Right lung (tissue), 10 donors: ENCODE data around the gene CDK1. TPM values are rescaled to one million over a fixed set of nuclear protein-coding genes. Genes with fewer than 3 reads are reported as not detected.

Experiments used
- DNase-seq, 2 donors: peaks; one replicate each; pipeline ENCODE4 v3.0.0-alpha.2; 2013
- long read RNA-seq, 8 donors: transcript quantifications; one replicate each; lab custom pipeline, GENCODE V29; 2026
- polyA plus RNA-seq, 5 donors: library from polyadenylated mRNA; unstranded; fragments of 120-200 nt; gene quantifications; one replicate each; pipeline versions ENCODE4 v1.2.1 to v1.2.3, GENCODE V29; 2013; ENCODE audit warnings: inconsistent platforms in 1 of 5, low replicate concordance in 1 of 5; ENCODE audit not compliant: insufficient read length in 5 of 5, insufficient read depth in 1 of 5

Gene CDK1
- 100 to 1,000 TPM in 2 of 5 donors, 10 to 100 TPM in 3; 55.7 to 180 (median 98.7) TPM for polyA plus RNA-seq
- long read RNA-seq, donor 1, transcript CDK1-203 (8 exons, 1,913 nt) = major isoform, 31 of 81 reads
- long read RNA-seq, donor 1, partial matches to known transcripts = 42 of 81 reads
- long read RNA-seq, donor 1, other reads (novel, unspliced or antisense) = 8 of 81 reads
- long read RNA-seq, donor 2, transcript CDK1-203 (8 exons, 1,913 nt) = major isoform, 27 of 94 reads
- long read RNA-seq, donor 2, partial matches to known transcripts = 55 of 94 reads
- long read RNA-seq, donor 2, other reads (novel, unspliced or antisense) = 11 of 94 reads
- long read RNA-seq, donor 3, transcript CDK1-203 (8 exons, 1,913 nt) = major isoform, 30 of 62 reads
- long read RNA-seq, donor 3, partial matches to known transcripts = 26 of 62 reads
- long read RNA-seq, donor 3, other reads (novel, unspliced or antisense) = 6 of 62 reads
- long read RNA-seq, donor 4, transcript CDK1-203 (8 exons, 1,913 nt) = major isoform, 11 of 34 reads
- long read RNA-seq, donor 4, partial matches to known transcripts = 23 of 34 reads
- long read RNA-seq, donor 4, other reads (novel, unspliced or antisense) = 0 of 34 reads
- long read RNA-seq, donor 5, transcript CDK1-203 (8 exons, 1,913 nt) = major isoform, 54 of 174 reads
- long read RNA-seq, donor 5, partial matches to known transcripts = 111 of 174 reads
- long read RNA-seq, donor 5, other reads (novel, unspliced or antisense) = 7 of 174 reads
- long read RNA-seq, donor 6, transcript CDK1-203 (8 exons, 1,913 nt) = major isoform, 24 of 73 reads
- long read RNA-seq, donor 6, partial matches to known transcripts = 37 of 73 reads
- long read RNA-seq, donor 6, other reads (novel, unspliced or antisense) = 12 of 73 reads
- long read RNA-seq, donor 7, transcript CDK1-203 (8 exons, 1,913 nt) = major isoform, 12 of 56 reads
- long read RNA-seq, donor 7, partial matches to known transcripts = 44 of 56 reads
- long read RNA-seq, donor 7, other reads (novel, unspliced or antisense) = 0 of 56 reads
- long read RNA-seq, donor 8, transcript CDK1-203 (8 exons, 1,913 nt) = major isoform, 11 of 23 reads
- long read RNA-seq, donor 8, partial matches to known transcripts = 12 of 23 reads
- long read RNA-seq, donor 8, other reads (novel, unspliced or antisense) = 0 of 23 reads

DNA sequence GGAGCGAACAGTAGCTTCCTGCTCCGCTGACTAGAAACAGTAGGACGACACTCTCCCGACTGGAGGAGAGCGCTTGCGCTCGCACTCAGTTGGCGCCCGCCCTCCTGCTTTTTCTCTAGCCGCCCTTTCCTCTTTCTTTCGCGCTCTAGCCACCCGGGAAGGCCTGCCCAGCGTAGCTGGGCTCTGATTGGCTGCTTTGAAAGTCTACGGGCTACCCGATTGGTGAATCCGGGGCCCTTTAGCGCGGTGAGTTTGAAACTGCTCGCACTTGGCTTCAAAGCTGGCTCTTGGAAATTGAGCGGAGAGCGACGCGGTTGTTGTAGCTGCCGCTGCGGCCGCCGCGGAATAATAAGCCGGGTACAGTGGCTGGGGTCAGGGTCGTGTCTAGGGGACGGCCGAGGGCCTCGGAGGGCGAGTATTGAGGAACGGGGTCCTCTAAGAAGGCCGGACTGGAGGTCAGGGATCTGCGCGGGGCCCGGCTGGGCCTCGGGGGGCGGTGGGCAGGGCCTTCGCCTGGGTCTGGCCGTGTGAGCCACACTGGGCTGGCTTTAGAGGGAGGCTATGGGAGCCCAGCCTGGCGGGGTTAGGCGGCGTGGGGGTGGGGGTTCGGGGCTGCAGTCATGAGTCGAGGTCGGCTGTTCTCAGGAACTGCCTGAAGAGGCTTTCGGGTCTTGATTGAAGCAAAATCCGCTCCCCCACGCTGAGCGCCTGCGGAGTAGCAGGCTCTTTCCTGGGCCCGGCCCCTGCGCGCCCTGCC lies at the start of gene CDK1:
Gene CDK1 (plus strand): TSS at position 265 of the 757 bp plus-strand sequence. CDS start 1,688 bp downstream, outside the sequence.
- peak; percentile 98 to 99 for DNase-seq

DNA sequence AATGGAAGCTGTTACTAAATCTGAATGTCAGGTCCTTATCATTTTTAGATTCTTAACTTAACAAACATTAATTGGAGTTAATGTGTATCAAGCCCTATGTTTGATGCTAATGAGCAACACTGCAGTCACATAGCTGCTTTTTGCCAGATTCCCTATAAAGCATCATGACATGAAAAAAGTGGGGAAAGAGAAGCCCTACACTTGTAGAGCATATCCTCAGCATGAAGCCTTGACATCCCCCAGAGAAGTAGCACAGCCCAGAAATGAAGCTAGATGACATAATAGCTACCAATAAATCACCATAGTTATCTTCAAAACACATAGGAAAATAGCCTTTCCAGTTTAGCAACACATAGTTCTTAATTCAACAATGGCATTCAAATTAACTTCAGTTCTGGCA lies 49.2 kb upstream of the CDK1 start:
- no peak for DNase-seq

DNA sequence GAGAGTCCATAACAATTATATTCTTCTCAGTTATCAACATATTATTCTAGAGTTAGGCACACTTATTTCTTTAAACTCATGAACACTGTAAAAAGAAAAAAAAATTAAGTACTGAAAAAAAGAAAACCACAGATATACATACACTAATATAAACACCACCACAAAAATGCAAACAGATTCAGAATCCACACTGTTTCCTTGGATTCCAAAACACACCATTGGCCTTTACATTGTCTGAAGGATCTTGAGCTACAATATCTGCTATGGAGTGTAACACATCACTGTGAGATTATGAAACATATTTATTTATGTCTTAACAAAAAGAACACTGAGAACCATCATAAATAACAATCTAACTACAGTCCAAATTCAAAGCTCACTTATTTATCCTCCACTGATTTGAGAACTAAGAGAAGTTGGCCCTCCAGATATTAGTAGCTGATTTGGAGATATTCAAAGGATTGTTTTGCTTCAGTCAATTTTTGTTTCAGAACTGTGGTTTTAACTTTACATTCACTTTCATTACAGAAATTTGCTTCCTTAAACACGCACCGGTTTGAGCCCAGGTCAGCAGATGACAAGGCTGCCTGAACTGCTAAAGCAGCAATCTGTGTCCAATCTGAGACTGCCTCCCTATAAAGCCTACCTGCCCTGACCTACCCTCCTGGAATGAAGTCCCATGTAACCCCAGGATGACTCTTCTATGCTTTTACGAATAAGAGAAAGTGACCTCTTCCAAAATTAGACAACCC lies 47.0 kb upstream of the CDK1 start:
- DNase-seq = no peak

DNA sequence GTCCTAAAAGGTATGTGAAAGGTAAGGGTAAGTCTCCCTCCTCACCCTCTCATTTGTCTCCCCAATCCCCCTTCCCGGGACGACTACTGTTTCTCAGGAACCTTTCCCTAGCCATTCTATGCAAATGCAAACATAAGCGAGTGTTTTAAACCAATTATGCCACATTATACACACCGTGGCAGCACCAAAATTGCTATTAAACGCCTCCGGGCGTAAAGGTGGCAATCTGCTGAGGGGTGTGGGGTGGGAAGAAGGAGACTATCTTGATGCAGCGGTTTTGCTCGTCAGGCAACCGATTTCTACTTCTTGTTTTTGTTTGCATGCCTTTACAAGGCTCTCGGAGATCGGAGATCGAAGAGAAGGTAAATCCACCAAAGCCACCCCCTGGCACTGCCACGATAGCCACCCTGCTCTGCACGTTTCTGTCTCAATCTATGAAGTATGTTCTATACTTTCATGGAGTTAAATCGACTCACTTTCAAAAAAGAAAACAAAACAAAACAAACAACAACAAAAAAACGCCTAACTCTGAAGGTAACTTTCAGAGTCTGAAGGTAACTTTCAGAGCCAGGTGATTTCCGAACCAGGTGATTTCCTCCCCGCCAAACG lies 46.0 kb upstream of the CDK1 start:
- DNase-seq = peak in 1 of 2 donors; percentile 20

DNA sequence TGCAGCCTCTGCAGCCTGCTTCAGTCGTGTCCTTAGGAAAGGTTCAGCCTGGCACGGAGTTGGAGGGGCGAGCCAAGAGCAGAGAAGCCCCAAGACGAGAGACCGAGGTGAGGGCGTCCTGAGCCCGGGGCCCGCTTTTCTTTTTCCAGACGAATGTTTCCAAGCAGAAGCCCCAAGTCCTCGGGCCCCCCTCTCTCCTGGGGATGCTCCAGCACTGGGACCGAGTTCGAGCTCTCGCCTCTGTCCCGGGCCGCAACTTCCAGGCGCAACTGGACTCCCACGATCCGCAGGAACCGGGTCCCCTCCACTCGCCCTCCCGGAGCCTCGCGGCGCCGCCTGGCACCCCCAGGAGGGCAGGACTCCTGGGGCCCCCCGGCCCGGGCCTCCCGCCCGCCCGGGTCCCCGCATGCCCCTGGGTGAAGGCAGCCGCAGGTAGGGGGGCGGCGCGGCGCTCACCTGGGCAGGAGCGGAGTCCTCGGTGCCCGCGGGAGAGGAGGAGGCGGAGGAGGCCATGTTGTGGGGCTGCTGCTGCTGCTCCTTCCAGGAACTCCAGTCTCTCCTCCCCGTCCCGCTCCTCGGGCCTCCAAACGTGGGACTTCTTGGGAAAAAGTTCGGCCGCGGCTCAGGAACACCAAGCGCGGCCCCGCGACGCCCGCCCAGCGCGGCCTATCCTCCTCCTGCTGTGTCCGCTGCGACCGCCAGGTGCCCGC lies 45.3 kb upstream of the CDK1 start:
- peak; percentile 44 to 57 for DNase-seq

DNA sequence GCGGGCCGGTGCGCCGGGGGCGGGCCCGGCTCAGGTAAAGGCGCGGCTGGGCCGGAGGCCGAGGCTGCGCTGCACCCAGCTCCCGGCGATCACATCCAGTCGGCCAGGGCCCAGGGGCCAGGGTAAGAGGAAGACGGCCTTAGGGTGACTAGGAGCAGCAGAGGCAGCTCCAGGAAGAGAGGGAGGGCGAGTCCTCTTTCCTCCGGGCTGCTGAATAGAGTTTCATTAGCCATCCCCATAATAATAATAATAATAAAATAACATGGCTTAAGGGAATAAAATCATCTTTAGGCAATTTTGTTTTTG lies 44.8 kb upstream of the CDK1 start:
- no peak for DNase-seq

GRCh38 chr10:60733826-60734225 lies 44.5 kb upstream of the CDK1 start:
- DNase-seq = no peak

DNA sequence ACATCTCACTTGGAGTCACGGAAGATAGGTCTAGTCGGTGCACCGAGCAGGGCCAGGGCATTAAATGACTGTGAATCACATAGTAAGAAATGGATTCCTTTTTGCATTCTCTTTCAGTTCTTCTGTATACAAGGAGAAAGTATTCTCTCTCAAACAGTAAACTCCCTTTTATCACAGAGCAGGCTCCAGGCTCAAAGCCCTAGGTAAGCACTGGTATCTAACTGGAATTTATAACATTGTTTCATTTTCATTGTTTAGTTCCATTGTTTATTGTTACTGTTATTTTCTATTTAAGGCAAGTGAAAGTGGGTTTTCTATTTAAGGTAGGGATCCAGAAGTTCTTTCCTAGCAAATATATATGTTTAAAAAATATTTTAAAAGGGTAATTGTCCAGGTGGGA lies 44.1 kb upstream of the CDK1 start:
- no peak for DNase-seq

DNA sequence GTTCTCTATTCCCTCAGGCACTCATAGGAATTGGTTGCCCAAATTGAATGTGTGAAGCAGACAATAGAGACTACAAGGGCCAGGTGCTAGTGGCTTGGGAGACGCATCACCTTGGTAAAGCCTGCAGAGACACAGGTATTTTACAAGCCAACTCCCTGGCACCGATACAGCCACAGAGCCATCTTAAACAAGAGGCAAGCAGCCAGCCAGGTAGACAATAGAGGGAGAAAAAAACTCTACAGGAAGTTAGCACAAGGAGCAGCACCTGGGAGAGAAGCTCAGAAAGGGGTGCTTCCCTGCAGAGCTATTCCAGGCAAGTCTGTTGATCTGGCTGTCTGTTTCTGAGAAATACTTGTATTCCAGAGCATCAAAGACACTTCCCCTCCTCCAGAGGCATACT lies 43.0 kb upstream of the CDK1 start:
- no peak for DNase-seq

GRCh38 chr10:60737242-60737641 lies 41.0 kb upstream of the CDK1 start:
- no peak for DNase-seq

- no peak for DNase-seq
Measured at GRCh38 chr10:60739558-60739957, 38.7 kb upstream of the CDK1 start.

- no peak for DNase-seq
Measured at GRCh38 chr10:60742512-60742911, 35.8 kb upstream of the CDK1 start.

GRCh38 chr10:60747817-60748469 lies 30.3 kb upstream of the CDK1 start:
- no peak for DNase-seq

GRCh38 chr10:60753152-60753551 lies 25.1 kb upstream of the CDK1 start:
- DNase-seq = no peak

GRCh38 chr10:60753817-60754216 lies 24.5 kb upstream of the CDK1 start:
- no peak for DNase-seq

- DNase-seq = no peak
Measured at GRCh38 chr10:60757420-60757895, 20.8 kb upstream of the CDK1 start.

DNA sequence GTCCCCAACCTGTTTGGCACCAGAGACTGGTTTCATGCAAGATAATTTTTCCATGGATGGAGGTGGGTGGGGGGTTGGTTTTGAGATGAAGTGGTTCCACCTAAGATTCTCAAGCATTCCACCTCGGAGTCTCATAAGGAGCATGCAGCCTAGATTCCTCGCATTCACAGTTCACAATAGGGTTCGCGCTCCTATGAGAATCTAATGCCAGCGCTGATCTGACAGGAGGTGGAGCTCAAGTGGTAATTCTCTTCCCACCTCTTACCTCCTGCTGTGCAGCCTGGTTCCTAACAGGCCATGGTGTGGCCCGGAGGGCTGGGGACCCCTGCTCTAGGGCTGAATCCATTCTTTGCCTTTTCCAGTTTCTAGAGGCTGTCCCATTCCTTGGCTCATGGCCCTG lies 19.1 kb upstream of the CDK1 start:
- DNase-seq = no peak

GRCh38 chr10:60760711-60761210 lies 17.5 kb upstream of the CDK1 start:
- DNase-seq = no peak

DNA sequence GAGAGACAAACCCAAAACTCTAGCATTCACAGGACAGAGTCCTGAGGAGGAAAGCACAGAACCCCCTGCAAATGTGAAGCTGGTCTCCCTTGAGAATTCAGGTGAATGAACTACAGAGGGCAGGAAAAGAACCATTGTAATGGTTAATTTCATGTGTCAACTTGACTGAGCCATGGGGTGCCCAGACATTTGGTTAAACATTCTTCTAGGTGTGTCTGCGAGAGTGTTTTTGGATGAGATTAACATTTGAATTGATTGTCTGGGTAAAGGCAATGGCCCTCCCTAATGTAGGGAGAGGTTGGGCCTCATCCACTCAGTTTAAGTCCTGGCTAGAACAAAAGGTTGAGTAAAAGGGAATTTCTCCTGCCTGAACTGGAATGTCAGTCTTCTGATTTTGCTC lies 15.7 kb upstream of the CDK1 start:
- no peak for DNase-seq
